ENCODE results near the gene MAPK11. TPM values are rescaled to one million over a fixed set of nuclear protein-coding genes. Genes with fewer than 3 reads are reported as not detected.

MAPK11 gene
- total RNA-seq, 2 donors from 2014 or later: 11.4 to 14.1 TPM

GRCh38 chr22:50286275-50286674 lies 16.1 kb upstream of the MAPK11 start:
- no peak overlapping the region for H3K27ac ChIP-seq
- H3K4me1 ChIP-seq (replicated peaks): peaks cover 14% of the 10 kb centered on the region
- TF ChIP-seq CTCF (IDR thresholded peaks at IDR 0.05): no peak
- no peak for TF ChIP-seq POLR2A (IDR thresholded peaks at IDR 0.05)
- no peak for TF ChIP-seq POLR2AphosphoS5 (IDR thresholded peaks at IDR 0.05)
- 79% methylated on average over 20 of the region's 21 CpGs for WGBS
- H3K36me3 ChIP-seq: peaks cover 23 to 58% of the 10 kb centered on the region in 2 donors
- no peaks in the 10 kb centered on the region for H3K27me3 ChIP-seq (replicated peaks; ENCODE audit: insufficient read depth)
- intact Hi-C loops (cut with DNase I): no loop called here
- H3K9me3 ChIP-seq: no peaks in the 10 kb centered on the region
- H3K4me3 ChIP-seq: no peak overlapping the region
- DNase-seq (ENCODE audit: low spot score): no peak

- TF ChIP-seq CTCF (IDR thresholded peaks at IDR 0.05) (no peak), POLR2AphosphoS5 (IDR thresholded peaks at IDR 0.05) (no peak), POLR2A (IDR thresholded peaks at IDR 0.05) (no peak)
- Histone ChIP-seq H3K9me3 (no peaks in the 10 kb centered on the region), H3K27ac (no peak overlapping the region), H3K4me1 (replicated peaks) (peaks cover 14% of the 10 kb centered on the region), H3K4me3 (no peak overlapping the region), H3K27me3 (replicated peaks; ENCODE audit: insufficient read depth) (no peaks in the 10 kb centered on the region), H3K36me3 (peaks cover 27 to 64% of the 10 kb centered on the region in 2 donors)
- WGBS: 88% methylated on average over 30 of the region's 34 CpGs
- DNase-seq (ENCODE audit: low spot score): no peak
- intact Hi-C loops (cut with DNase I): no loop called here
Measured at GRCh38 chr22:50285568-50286229, 15.5 kb upstream of the MAPK11 start.

- Histone ChIP-seq H3K27ac (no peak overlapping the region), H3K4me1 (replicated peaks) (peaks cover 14% of the 10 kb centered on the region), H3K4me3 (no peak overlapping the region), H3K9me3 (no peaks in the 10 kb centered on the region), H3K27me3 (replicated peaks; ENCODE audit: insufficient read depth) (no peaks in the 10 kb centered on the region), H3K36me3 (peaks cover 37 to 68% of the 10 kb centered on the region in 2 donors)
- no peak for DNase-seq (ENCODE audit: low spot score)
- 80% methylated on average over 12 of the region's 13 CpGs for WGBS
- TF ChIP-seq CTCF (IDR thresholded peaks at IDR 0.05) (no peak), POLR2A (IDR thresholded peaks at IDR 0.05) (no peak)
- intact Hi-C loops (cut with DNase I): no loop called here
Measured at GRCh38 chr22:50284479-50284878, 14.3 kb upstream of the MAPK11 start.

- H3K27me3 ChIP-seq (replicated peaks; ENCODE audit: insufficient read depth): no peaks in the 10 kb centered on the region
- whole genome bisulfite sequencing: 86% methylated on average over 30 of the region's 30 CpGs
- TF ChIP-seq POLR2AphosphoS5 (IDR thresholded peaks at IDR 0.05) (no peak), POLR2A (IDR thresholded peaks at IDR 0.05) (no peak), CTCF (IDR thresholded peaks at IDR 0.05) (no peak)
- H3K4me3 ChIP-seq: no peak overlapping the region
- DNase-seq (ENCODE audit: low spot score): no peak
- H3K27ac ChIP-seq: peak overlapping the region in 1 of 2 donors; percentile 63
- peaks cover 14% of the 10 kb centered on the region for H3K4me1 ChIP-seq (replicated peaks)
- no peaks in the 10 kb centered on the region for H3K9me3 ChIP-seq
- peaks cover 33 to 65% of the 10 kb centered on the region in 2 donors for H3K36me3 ChIP-seq
- intact Hi-C loops (cut with DNase I): no loop called here
Measured at GRCh38 chr22:50283821-50284220, 13.6 kb upstream of the MAPK11 start.

All from prostate gland (tissue), 2 donors.